Pons (tissue), 1 donor: ENCODE measurements around the gene LCN6.
"Not testable (repeated sequence)": the region's sequence is repeated elsewhere in the genome, so short reads cannot be mapped to it uniquely, and the experiment has no call there.

ENCODE experiments used
- DNase-seq: peaks from one replicate; pipeline ENCODE4 v3.0.0-alpha.2; 2016; ENCODE audit warnings: low spot score

Gene LCN6

GRCh38 chr9:136709454-136710109 is 38.7 kb downstream of the LCN6 start:
- no peak for DNase-seq

GRCh38 chr9:136707849-136708517 is 40.3 kb downstream of the LCN6 start:
- DNase-seq, result peak; percentile 48

- no peak for DNase-seq
Measured at GRCh38 chr9:136707011-136707410, 41.3 kb downstream of the LCN6 start.

- DNase-seq, result no peak
Measured at GRCh38 chr9:136705564-136705963, 42.8 kb downstream of the LCN6 start.

GRCh38 chr9:136704741-136705140 is 43.6 kb downstream of the LCN6 start:
- not testable (repeated sequence) for DNase-seq

GRCh38 chr9:136703276-136703860 is 45.0 kb downstream of the LCN6 start:
- DNase-seq, result no peak

- no peak for DNase-seq
Measured at GRCh38 chr9:136701668-136702053, 46.7 kb downstream of the LCN6 start.

- no peak for DNase-seq
Measured at GRCh38 chr9:136700959-136701667, 47.2 kb downstream of the LCN6 start.

- DNase-seq, result no peak
Measured at GRCh38 chr9:136700304-136700703, 48.0 kb downstream of the LCN6 start.

GRCh38 chr9:136698635-136699246 is 49.6 kb downstream of the LCN6 start:
- DNase-seq, result no peak

- DNase-seq, result no peak
Measured at GRCh38 chr9:136697821-136698526, 50.4 kb downstream of the LCN6 start.

GRCh38 chr9:136697146-136697820 is 51.0 kb downstream of the LCN6 start:
- no peak for DNase-seq

- DNase-seq, result no peak
Measured at GRCh38 chr9:136696502-136696901, 51.8 kb downstream of the LCN6 start.

- DNase-seq, result no peak
Measured at GRCh38 chr9:136695955-136696354, 52.4 kb downstream of the LCN6 start.

GRCh38 chr9:136695435-136695895 is 52.9 kb downstream of the LCN6 start:
- DNase-seq, result no peak

- DNase-seq, result no peak
Measured at GRCh38 chr9:136694872-136695247, 53.5 kb downstream of the LCN6 start.

- no peak for DNase-seq
Measured at GRCh38 chr9:136694163-136694871, 54.0 kb downstream of the LCN6 start.
